IMR-90 (cell line): ENCODE results near the gene CTR9. TPM values are rescaled to one million over a fixed set of nuclear protein-coding genes. Genes with fewer than 3 reads are reported as not detected.

Source experiments
- ATAC-seq: fragments of 200-7000 bp; cut with Tn5 transposase; 2 replicates; pipeline ENCODE4 v1.9.1; 2020; ENCODE audit warnings: low read depth, mild to moderate bottlenecking, moderate library complexity
- BruUV-seq: library from RNA; stranded (reverse); fragments of 400-500 nt; replicated peaks from 2 replicates; lab custom pipeline; 2021; lab: Mats Ljungman, UMichigan
- CTCF ChIA-PET: fragments of 300-600 bp; formaldehyde crosslinking; extraction: SDS; loops from one replicate; lab custom pipeline; 2021; ENCODE audit warnings: antibody characterized with exemption; lab: Yijun Ruan, JAX
- POLR2A ChIA-PET: fragments of 300-600 bp; sonication (Branson Sonifier 250); formaldehyde crosslinking; loops from one replicate; lab custom pipeline; 2022; ENCODE audit warnings: antibody characterized with exemption; ENCODE audit not compliant: unreplicated experiment; lab: Charles Lee
- DNase-seq: peaks from one replicate; pipeline ENCODE4 v3.0.0; 2013
- H2AFZ ChIP-seq: replicated peaks from 2 replicates; pipeline ENCODE3; 2013; ENCODE audit warnings: low read length, mild to moderate bottlenecking; ENCODE audit not compliant: poor library complexity
- H2AK5ac ChIP-seq: 2 replicates; pipeline ENCODE4 v1.6.1; 2013; ENCODE audit warnings: low read depth, low read length, inconsistent platforms
- H2AK9ac ChIP-seq: replicated peaks from 2 replicates; pipeline ENCODE3; 2013; ENCODE audit warnings: mild to moderate bottlenecking, low read depth, low read length, moderate library complexity; ENCODE audit not compliant: poor library complexity
- H2BK120ac ChIP-seq: 2 replicates; pipeline ENCODE4 v1.6.1; 2013; ENCODE audit warnings: low read depth, low read length, inconsistent platforms
- H2BK15ac ChIP-seq: 3 replicates; pipeline ENCODE4 v1.6.1; 2013; ENCODE audit warnings: low read depth, low read length, inconsistent platforms
- H2BK20ac ChIP-seq: 2 replicates; pipeline ENCODE4 v1.6.1; 2013; ENCODE audit warnings: low read depth, mild to moderate bottlenecking, inconsistent platforms, low read length, moderate library complexity
- H2BK5ac ChIP-seq: 2 replicates; pipeline ENCODE4 v1.6.1; 2013; ENCODE audit warnings: mild to moderate bottlenecking, low read depth, low read length, inconsistent platforms; ENCODE audit not compliant: poor library complexity, severe bottlenecking
- H3K14ac ChIP-seq: replicated peaks from 2 replicates; pipeline ENCODE4 v1.6.1; 2013; ENCODE audit warnings: low read depth, low read length, inconsistent platforms
- H3K18ac ChIP-seq: 2 replicates; pipeline ENCODE4 v1.6.1; 2013; ENCODE audit warnings: low read depth, low read length, control low read depth
- H3K23ac ChIP-seq: 2 replicates; pipeline ENCODE4 v1.6.1; 2013; ENCODE audit warnings: low read depth, low read length, inconsistent platforms
- H3K27ac ChIP-seq: 2 replicates; pipeline ENCODE4 v1.5.1; 2013; ENCODE audit warnings: mild to moderate bottlenecking, control low read depth, low read length; ENCODE audit not compliant: insufficient read depth
- H3K27me3 ChIP-seq: 2 replicates; pipeline ENCODE4 v1.6.1; 2013; ENCODE audit warnings: low read length; ENCODE audit not compliant: control insufficient read depth, insufficient read depth
- H3K36me3 ChIP-seq: 2 replicates; pipeline ENCODE4 v1.6.1; 2013; ENCODE audit warnings: low read length, mixed read lengths; ENCODE audit not compliant: control insufficient read depth, insufficient read depth
- H3K4ac ChIP-seq: 2 replicates; pipeline ENCODE4 v1.6.1; 2013; ENCODE audit warnings: low read depth, low read length, inconsistent platforms
- H3K4me1 ChIP-seq: 2 replicates; pipeline ENCODE4 v1.6.1; 2013; ENCODE audit warnings: low read length, mixed read lengths; ENCODE audit not compliant: control insufficient read depth, insufficient read depth
- H3K4me2 ChIP-seq: 2 replicates; pipeline ENCODE4 v1.6.1; 2013; ENCODE audit warnings: low read depth, mild to moderate bottlenecking, control low read depth, low read length, moderate library complexity
- H3K4me3 ChIP-seq: 2 replicates; pipeline ENCODE4 v1.5.1; 2013; ENCODE audit warnings: low read depth, mild to moderate bottlenecking, control low read depth, low read length, moderate library complexity; ENCODE audit not compliant: insufficient read depth
- H3K56ac ChIP-seq: 2 replicates; pipeline ENCODE4 v1.6.1; 2013; ENCODE audit warnings: low read length, inconsistent platforms; ENCODE audit not compliant: insufficient read depth; ENCODE audit errors: extremely low read depth
- H3K79me1 ChIP-seq, 2 experiments: 2 replicates each; pipeline ENCODE4 v1.6.1; 2013; ENCODE audit warnings: low read length in 2 of 2, inconsistent platforms in 1 of 2, low read depth in 1 of 2
- H3K9ac ChIP-seq: 2 replicates; pipeline ENCODE4 v1.6.1; 2013; ENCODE audit warnings: low read depth, low read length, control low read depth
- H3K9me1 ChIP-seq: 2 replicates; pipeline ENCODE4 v1.6.1; 2013; ENCODE audit warnings: low read length, inconsistent platforms; ENCODE audit not compliant: insufficient read depth
- H3K9me3 ChIP-seq: 2 replicates; pipeline ENCODE4 v1.6.1; 2013; ENCODE audit warnings: low read length; ENCODE audit not compliant: control insufficient read depth, insufficient read depth
- H4K20me1 ChIP-seq: 2 replicates; pipeline ENCODE4 v1.6.1; 2013; ENCODE audit warnings: low read length, inconsistent platforms; ENCODE audit not compliant: insufficient read depth
- H4K5ac ChIP-seq: 2 replicates; pipeline ENCODE4 v1.6.1; 2013; ENCODE audit warnings: mild to moderate bottlenecking, low read depth, low read length, control low read depth
- H4K8ac ChIP-seq, 2 experiments: 2 replicates each; pipeline ENCODE4 v1.6.1; 2013; ENCODE audit warnings: low read depth in 2 of 2, low read length in 2 of 2, control low read depth in 1 of 2, inconsistent platforms in 1 of 2
- H4K91ac ChIP-seq: 2 replicates; pipeline ENCODE4 v1.6.1; 2013; ENCODE audit warnings: low read depth, low read length, inconsistent platforms; ENCODE audit not compliant: insufficient read depth
- BHLHE40 ChIP-seq: fragments of 150-350 bp; IDR thresholded peaks from 2 replicates; pipeline ENCODE4 v1.6.1; 2016; ENCODE audit warnings: mild to moderate bottlenecking, low read depth, low read length
- CEBPB ChIP-seq: IDR thresholded peaks from 2 replicates; pipeline ENCODE4 v1.6.1; 2012; ENCODE audit warnings: low read depth, low read length, improper control_type of control experiment
- CHD1 ChIP-seq: IDR thresholded peaks from 2 replicates; pipeline ENCODE4 v1.6.1; 2012; ENCODE audit warnings: low read depth, low read length, improper control_type of control experiment
- FOS ChIP-seq: fragments of 150-350 bp; IDR thresholded peaks from 2 replicates; pipeline ENCODE4 v1.6.1; 2016; ENCODE audit warnings: low read depth, low read length
- MAFK ChIP-seq: IDR thresholded peaks from 2 replicates; pipeline ENCODE4 v1.6.1; 2012; ENCODE audit warnings: low read depth, low read length, improper control_type of control experiment
- MAZ ChIP-seq: IDR thresholded peaks from 2 replicates; pipeline ENCODE4 v1.6.1; 2012; ENCODE audit warnings: low read depth, mild to moderate bottlenecking, low read length, improper control_type of control experiment, moderate library complexity, borderline replicate concordance
- MXI1 ChIP-seq: IDR thresholded peaks from 2 replicates; pipeline ENCODE4 v1.6.1; 2012; ENCODE audit warnings: low read depth, mild to moderate bottlenecking, low read length, moderate library complexity, borderline replicate concordance
- NFE2L2 ChIP-seq: fragments of 150-350 bp; IDR thresholded peaks from 2 replicates; pipeline ENCODE4 v1.6.1; 2016; ENCODE audit warnings: low read depth, mild to moderate bottlenecking, low read length
- POLR2A ChIP-seq: IDR thresholded peaks from 2 replicates; pipeline ENCODE4 v1.6.1; 2012; ENCODE audit warnings: mild to moderate bottlenecking, low read depth, low read length
- RAD21 ChIP-seq: IDR thresholded peaks from 2 replicates; pipeline ENCODE4 v1.6.1; 2012; ENCODE audit warnings: low read length, improper control_type of control experiment
- RCOR1 ChIP-seq: IDR thresholded peaks from 2 replicates; pipeline ENCODE4 v1.6.1; 2012; ENCODE audit warnings: mild to moderate bottlenecking, low read length, improper control_type of control experiment; ENCODE audit not compliant: insufficient replicate concordance
- RFX5 ChIP-seq: IDR thresholded peaks from 2 replicates; pipeline ENCODE4 v1.8.0; 2012; ENCODE audit warnings: low read depth, mild to moderate bottlenecking, low read length, moderate library complexity
- SMC3 ChIP-seq: fragments of 150-350 bp; IDR thresholded peaks from 2 replicates; pipeline ENCODE4 v1.6.1; 2016; ENCODE audit warnings: low read depth, mild to moderate bottlenecking, antibody characterized with exemption, low read length, moderate library complexity
- WGBS, 2 experiments: methylation state at CpG; one replicate each; pipeline versions ENCODE4 v1.1.5 to v1.1.7; 2013; ENCODE audit warnings: missing lambda C conversion rate in 2 of 2; ENCODE audit not compliant: insufficient read length in 1 of 2; ENCODE audit errors: extremely low coverage in 2 of 2; 5-methylcytosine and 5-hydroxymethylcytosine counted together
- dilution Hi-C: fragments of 300-500 bp; cut with HindIII; formaldehyde crosslinking; loops from one replicate; pipeline ENCODE4 v1.14.3; 2018; ENCODE audit warnings: low sequenced_read_pairs; ENCODE audit not compliant: unreplicated experiment
- in situ Hi-C: fragments of 300-500 bp; cut with MboI; formaldehyde crosslinking; loops from 3 replicates; pipeline ENCODE4 v1.14.3; 2019; ENCODE audit warnings: low sequenced_read_pairs, inconsistent platforms, mixed read lengths
- intact Hi-C: fragments of 100-400 bp; cut with micrococcal nuclease; formaldehyde crosslinking; loops from 2 replicates; pipeline ENCODE4 v1.10.0; 2022
- polyA plus RNA-seq, 3 experiments: library from polyadenylated mRNA; depleted of rRNA; stranded (reverse); fragments of >200 nt; gene quantifications; 2 replicates each; pipeline ENCODE4 v1.2.3, GENCODE V29; 2012; ENCODE audit warnings: low replicate concordance in 1 of 3
- total RNA-seq: library from RNA; depleted of rRNA; stranded (reverse); fragments of >200 nt; gene quantifications from 2 replicates; pipeline ENCODE4 v1.2.3, GENCODE V29; 2012
- TF ChIP-seq, protein P1 (sequence below): fragments of 150-350 bp; IDR thresholded peaks from 2 replicates; pipeline ENCODE4 v1.6.1; 2016; ENCODE audit warnings: low read depth, mild to moderate bottlenecking, low read length, moderate library complexity, borderline replicate concordance
- TF ChIP-seq, protein P2 (sequence below): fragments of 150-350 bp; IDR thresholded peaks from 2 replicates; pipeline ENCODE4 v1.6.1; 2017; ENCODE audit warnings: mild to moderate bottlenecking, antibody characterized with exemption, low read length, low read depth
- TF ChIP-seq, protein P3 (sequence below): conservative IDR thresholded peaks from 2 replicates; pipeline ENCODE4 v1.5.1; 2012; ENCODE audit warnings: mild to moderate bottlenecking, low read depth, low read length, improper control_type of control experiment

The CTR9 gene
- total and polyA plus RNA-seq, 2 of the 4 experiments (the other 2 are of a cell fraction), result 16.8 to 37.1 TPM

DNA sequence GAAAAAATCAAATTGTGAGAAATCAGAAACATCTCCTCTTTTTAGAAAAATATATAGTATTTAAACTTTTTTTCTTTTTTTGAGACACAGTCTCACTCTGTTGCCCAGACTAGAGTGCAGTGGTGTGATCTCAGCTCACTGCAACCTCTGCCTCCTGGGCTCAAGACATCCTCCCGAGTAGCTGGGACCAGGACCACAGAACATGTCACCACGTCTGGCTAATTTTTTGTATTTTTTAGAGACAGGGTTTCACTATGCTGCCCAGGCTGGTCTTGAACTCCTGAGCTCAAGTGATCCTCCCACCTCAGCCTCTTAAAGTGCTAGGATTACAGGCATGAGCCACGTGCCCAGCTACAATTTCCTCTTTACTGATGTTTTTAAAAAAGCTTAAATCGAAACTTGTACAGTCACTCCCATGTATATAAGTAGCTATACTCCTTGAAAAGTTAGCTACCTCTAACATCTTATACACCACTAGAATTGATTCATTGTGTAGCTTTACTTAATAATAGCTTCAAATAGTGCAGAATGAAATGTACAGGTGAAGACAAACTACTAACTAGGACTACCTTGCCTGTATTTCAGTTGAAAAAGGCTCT lies 47.4 kb downstream of the CTR9 start:
- Histone ChIP-seq H3K27ac (no peak overlapping the region), H2BK5ac (no peak overlapping the region), H4K8ac (no peak overlapping the region), H3K27me3 (no peaks in the 10 kb centered on the region), H2BK15ac (no peak overlapping the region), H2AFZ (no peak overlapping the region), H4K91ac (no peak overlapping the region), H4K5ac (no peak overlapping the region), H4K20me1 (peaks cover 64% of the 10 kb centered on the region), H2BK120ac (no peak overlapping the region), H2BK20ac (no peak overlapping the region), H3K4me2 (no peak overlapping the region), H2AK5ac (no peak overlapping the region), H3K79me1 (peaks cover 28 to 39% of the 10 kb centered on the region in 2 experiments), H3K18ac (no peak overlapping the region), H3K4me3 (no peak overlapping the region), H3K9me3 (no peaks in the 10 kb centered on the region), H3K36me3 (peaks cover 66% of the 10 kb centered on the region), H3K14ac (no peak overlapping the region), H3K23ac (no peak overlapping the region), H3K4ac (no peak overlapping the region), H3K9me1 (no peaks in the 10 kb centered on the region), H3K9ac (no peak overlapping the region), H3K4me1 (no peaks in the 10 kb centered on the region), H3K56ac (no peak overlapping the region), H2AK9ac (no peak overlapping the region)
- ChIA-PET POLR2A (no interaction called here), CTCF (interaction anchor here (1.0 to 1.7 kb wide), 3 partner anchors 27 to 989 kb away, joined by 3 to 5 read pairs (median 4); no protein-coding TSS in a partner anchor)
- in situ Hi-C loops (loop anchor here (5.0 to 25.0 kb wide), 2 partner anchors 134 to 1464 kb away; no protein-coding TSS in a partner anchor), intact Hi-C loops (no loop called here), dilution Hi-C loops (no loop called here)
- no TSS peak for BruUV-seq
- DNase-seq (no peak), ATAC-seq (no peak)
- no CpG with 5 or more reads among the region's 4 CpGs for WGBS, 2 experiments
- TF ChIP-seq RFX5 (no peak), MXI1 (no peak), CHD1 (no peak), POLR2A (no peak), MAZ (no peak), NFE2L2 (no peak), RCOR1 (no peak), BHLHE40 (no peak), MAFK (no peak), CEBPB (no peak), RAD21 (no peak), SMC3 (no peak), FOS (no peak)
- TF ChIP-seq, protein P1, sequence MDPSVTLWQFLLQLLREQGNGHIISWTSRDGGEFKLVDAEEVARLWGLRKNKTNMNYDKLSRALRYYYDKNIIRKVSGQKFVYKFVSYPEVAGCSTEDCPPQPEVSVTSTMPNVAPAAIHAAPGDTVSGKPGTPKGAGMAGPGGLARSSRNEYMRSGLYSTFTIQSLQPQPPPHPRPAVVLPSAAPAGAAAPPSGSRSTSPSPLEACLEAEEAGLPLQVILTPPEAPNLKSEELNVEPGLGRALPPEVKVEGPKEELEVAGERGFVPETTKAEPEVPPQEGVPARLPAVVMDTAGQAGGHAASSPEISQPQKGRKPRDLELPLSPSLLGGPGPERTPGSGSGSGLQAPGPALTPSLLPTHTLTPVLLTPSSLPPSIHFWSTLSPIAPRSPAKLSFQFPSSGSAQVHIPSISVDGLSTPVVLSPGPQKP, result no peak
- TF ChIP-seq, protein P2, sequence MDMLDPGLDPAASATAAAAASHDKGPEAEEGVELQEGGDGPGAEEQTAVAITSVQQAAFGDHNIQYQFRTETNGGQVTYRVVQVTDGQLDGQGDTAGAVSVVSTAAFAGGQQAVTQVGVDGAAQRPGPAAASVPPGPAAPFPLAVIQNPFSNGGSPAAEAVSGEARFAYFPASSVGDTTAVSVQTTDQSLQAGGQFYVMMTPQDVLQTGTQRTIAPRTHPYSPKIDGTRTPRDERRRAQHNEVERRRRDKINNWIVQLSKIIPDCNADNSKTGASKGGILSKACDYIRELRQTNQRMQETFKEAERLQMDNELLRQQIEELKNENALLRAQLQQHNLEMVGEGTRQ, result no peak
- TF ChIP-seq, protein P3, sequence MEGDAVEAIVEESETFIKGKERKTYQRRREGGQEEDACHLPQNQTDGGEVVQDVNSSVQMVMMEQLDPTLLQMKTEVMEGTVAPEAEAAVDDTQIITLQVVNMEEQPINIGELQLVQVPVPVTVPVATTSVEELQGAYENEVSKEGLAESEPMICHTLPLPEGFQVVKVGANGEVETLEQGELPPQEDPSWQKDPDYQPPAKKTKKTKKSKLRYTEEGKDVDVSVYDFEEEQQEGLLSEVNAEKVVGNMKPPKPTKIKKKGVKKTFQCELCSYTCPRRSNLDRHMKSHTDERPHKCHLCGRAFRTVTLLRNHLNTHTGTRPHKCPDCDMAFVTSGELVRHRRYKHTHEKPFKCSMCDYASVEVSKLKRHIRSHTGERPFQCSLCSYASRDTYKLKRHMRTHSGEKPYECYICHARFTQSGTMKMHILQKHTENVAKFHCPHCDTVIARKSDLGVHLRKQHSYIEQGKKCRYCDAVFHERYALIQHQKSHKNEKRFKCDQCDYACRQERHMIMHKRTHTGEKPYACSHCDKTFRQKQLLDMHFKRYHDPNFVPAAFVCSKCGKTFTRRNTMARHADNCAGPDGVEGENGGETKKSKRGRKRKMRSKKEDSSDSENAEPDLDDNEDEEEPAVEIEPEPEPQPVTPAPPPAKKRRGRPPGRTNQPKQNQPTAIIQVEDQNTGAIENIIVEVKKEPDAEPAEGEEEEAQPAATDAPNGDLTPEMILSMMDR, result no peak
